ENCODE measurements around the gene ESPNL. TPM values are rescaled to one million over a fixed set of nuclear protein-coding genes. Genes with fewer than 3 reads are reported as not detected.
A peak's percentile ranks its signal among the peaks of the same experiment; 100 is the strongest.

The ESPNL gene
- total and polyA plus RNA-seq, 9 donors, result 0.11 to 12.9 (median 0.61) TPM

DNA sequence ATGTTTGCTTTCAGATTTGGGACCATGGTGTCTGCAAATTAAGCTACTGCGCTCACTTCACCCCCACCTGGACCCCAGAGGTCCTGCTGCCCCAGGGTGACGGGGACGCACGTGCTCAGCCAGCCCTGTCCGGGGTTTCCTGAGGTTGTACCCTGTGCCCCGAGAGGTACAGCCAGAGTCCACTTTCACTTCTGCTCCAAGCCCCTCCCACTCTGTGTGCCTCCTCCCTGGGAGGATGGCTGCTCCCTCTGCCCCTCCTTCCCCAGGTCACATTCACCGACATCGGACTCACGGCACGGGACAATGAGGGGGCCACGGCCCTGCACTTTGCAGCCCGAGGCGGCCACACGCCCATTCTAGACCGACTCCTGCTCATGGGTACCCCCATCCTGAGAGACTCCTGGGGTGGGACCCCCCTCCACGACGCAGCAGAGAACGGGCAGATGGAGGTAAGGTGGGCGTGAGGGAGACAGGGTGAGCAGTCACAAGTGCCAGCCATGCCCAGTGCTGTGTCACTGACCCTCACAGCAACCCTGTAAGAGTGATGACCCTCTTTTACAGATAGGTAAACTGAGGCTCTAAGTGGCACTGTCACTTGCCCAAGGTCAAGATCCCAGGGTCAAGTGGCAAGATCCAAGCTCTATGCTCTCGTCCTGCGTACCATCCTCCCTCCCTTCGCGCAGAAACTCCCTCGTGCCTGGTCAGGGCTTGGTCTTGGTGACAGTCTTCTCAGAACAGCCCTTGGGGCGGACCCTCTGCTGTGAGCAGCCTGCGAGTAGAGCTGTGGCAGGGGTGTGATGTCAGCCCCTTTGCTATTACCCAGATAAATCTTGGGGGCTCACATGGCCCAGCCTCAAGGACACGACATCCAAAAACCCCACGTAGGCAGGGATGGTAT lies 7.6 kb downstream of the ESPNL start:
- WGBS, 3 donors, result 82 to 88% (median 87%) methylated on average over 28 of the region's 28 CpGs
- peak in 3 of 5 donors; percentile 11 to 24 (median 14) for DNase-seq
- H3K4me1 ChIP-seq (ENCODE audit: insufficient read depth), result no peaks in the 10 kb centered on the region
- intact Hi-C loops (cut with DNase I), result no loop called here
- TF ChIP-seq EP300 (IDR thresholded peaks at IDR 0.05), result no peak
- no peak for TF ChIP-seq CTCF (IDR thresholded peaks at IDR 0.05)
- H3K4me3 ChIP-seq, result no peak overlapping the region
- H3K27ac ChIP-seq, result no peak overlapping the region
- H3K9me3 ChIP-seq, result no peaks in the 10 kb centered on the region
- H3K36me3 ChIP-seq, result no peaks in the 10 kb centered on the region
- H3K27me3 ChIP-seq, result no peaks in the 10 kb centered on the region

- H3K27ac ChIP-seq, result no peak overlapping the region
- no peak overlapping the region for H3K4me3 ChIP-seq
- H3K36me3 ChIP-seq, result no peaks in the 10 kb centered on the region
- no peaks in the 10 kb centered on the region for H3K27me3 ChIP-seq
- H3K9me3 ChIP-seq, result no peaks in the 10 kb centered on the region
- WGBS, 3 donors, result 40 to 53% (median 50%) methylated on average over 19 of the region's 19 CpGs
- intact Hi-C loops (cut with DNase I), result no loop called here
- H3K4me1 ChIP-seq (ENCODE audit: insufficient read depth), result no peaks in the 10 kb centered on the region
- DNase-seq, result peak in 4 of 5 donors; percentile 3 to 27 (median 10)
- TF ChIP-seq EP300 (IDR thresholded peaks at IDR 0.05) (no peak), CTCF (IDR thresholded peaks at IDR 0.05) (no peak), POLR2A (IDR thresholded peaks at IDR 0.05) (no peak)
Measured at GRCh38 chr2:238108423-238109183, 8.5 kb downstream of the ESPNL start.

GRCh38 chr2:238113611-238114010 lies 13.5 kb downstream of the ESPNL start:
- Histone ChIP-seq H3K27me3 (no peaks in the 10 kb centered on the region), H3K27ac (no peak overlapping the region), H3K4me3 (no peak overlapping the region), H3K36me3 (no peaks in the 10 kb centered on the region), H3K9me3 (no peaks in the 10 kb centered on the region), H3K4me1 (ENCODE audit: insufficient read depth) (no peaks in the 10 kb centered on the region)
- TF ChIP-seq POLR2A (IDR thresholded peaks at IDR 0.05) (no peak), CTCF (IDR thresholded peaks at IDR 0.05) (no peak), EP300 (IDR thresholded peaks at IDR 0.05) (no peak)
- no peak for DNase-seq
- 92 to 94% (median 92%) methylated on average over 13 of the region's 13 CpGs for WGBS, 3 donors
- intact Hi-C loops (cut with DNase I), result no loop called here

DNA sequence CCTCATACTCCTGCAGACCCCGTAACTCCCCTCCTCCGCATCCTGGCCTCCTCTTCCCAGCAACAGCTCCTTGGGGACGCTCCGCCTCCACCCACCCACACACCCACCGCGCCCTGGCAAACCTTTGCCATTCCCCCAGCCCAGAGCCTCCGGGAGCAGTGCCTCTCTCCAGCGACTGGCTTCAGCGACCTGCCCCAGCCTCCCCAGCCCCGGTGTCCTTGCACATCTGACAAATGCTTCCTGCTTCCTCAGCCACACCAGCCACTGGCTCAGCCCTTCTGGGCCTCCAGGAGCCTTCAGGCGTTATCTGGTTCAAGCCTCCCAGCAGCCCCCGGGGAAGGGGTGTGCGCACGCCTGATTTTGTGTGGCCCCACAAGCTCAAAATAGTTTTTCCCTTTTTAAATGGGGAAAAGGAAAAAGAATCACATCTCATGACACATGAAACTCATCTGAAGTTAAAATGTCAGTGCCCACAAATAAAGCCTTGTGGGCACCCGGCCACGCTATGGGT lies 14.2 kb downstream of the ESPNL start:
- no peaks in the 10 kb centered on the region for H3K36me3 ChIP-seq
- 58 to 64% (median 62%) methylated on average over 16 of the region's 16 CpGs for WGBS, 3 donors
- TF ChIP-seq CTCF (IDR thresholded peaks at IDR 0.05) (no peak), EP300 (IDR thresholded peaks at IDR 0.05) (no peak), POLR2A (IDR thresholded peaks at IDR 0.05) (no peak)
- intact Hi-C loops (cut with DNase I), result no loop called here
- H3K27ac ChIP-seq, result no peak overlapping the region
- no peaks in the 10 kb centered on the region for H3K9me3 ChIP-seq
- no peaks in the 10 kb centered on the region for H3K27me3 ChIP-seq
- DNase-seq, result peak in 1 of 5 donors; percentile 8
- no peaks in the 10 kb centered on the region for H3K4me1 ChIP-seq (ENCODE audit: insufficient read depth)
- H3K4me3 ChIP-seq, result no peak overlapping the region
